CD14-positive monocyte (primary cell): ENCODE measurements around the gene PRELID3B. TPM values are rescaled to one million over a fixed set of nuclear protein-coding genes. Genes with fewer than 3 reads are reported as not detected.
"Not testable (repeated sequence)": the region's sequence is repeated elsewhere in the genome, so short reads cannot be mapped to it uniquely, and the experiment has no call there.

Experiments used
- DNase-seq, 3 donors: peaks; one replicate each; pipeline ENCODE4 v3.0.0-alpha.2; 2011 to 2022
- H2AFZ ChIP-seq: 2 replicates; pipeline ENCODE4 v1.6.0; 2012; ENCODE audit warnings: mild to moderate bottlenecking, low read depth, low read length, inconsistent platforms; ENCODE audit not compliant: insufficient read depth, poor library complexity, severe bottlenecking
- H3K27ac ChIP-seq, 2 donors: 1 replicate in 1 of 2; 2 replicates in 1 of 2; pipeline ENCODE4 v1.5.1; 2012 to 2013; ENCODE audit warnings: low read length in 2 of 2, control low read depth in 1 of 2, inconsistent platforms in 1 of 2, low read depth in 1 of 2, mild to moderate bottlenecking in 1 of 2
- H3K27me3 ChIP-seq, 2 donors: one replicate each; pipeline versions ENCODE4 v1.6.0 to v1.6.1; 2011 to 2013; ENCODE audit warnings: low read length in 2 of 2; ENCODE audit not compliant: control insufficient read depth in 2 of 2, insufficient read depth in 2 of 2
- H3K36me3 ChIP-seq, 2 donors: replicated peaks in 1 of 2; 1 replicate in 1 of 2; 2 replicates in 1 of 2; pipeline versions ENCODE4 v1.5.1 to v1.6.1; 2012 to 2013; ENCODE audit warnings: low read length in 2 of 2, control low read depth in 1 of 2, inconsistent platforms in 1 of 2, mild to moderate bottlenecking in 1 of 2; ENCODE audit not compliant: insufficient read depth in 2 of 2, control insufficient read depth in 1 of 2
- H3K4me1 ChIP-seq, 2 donors: 1 replicate in 1 of 2; 2 replicates in 1 of 2; pipeline versions ENCODE4 v1.5.1 to v1.6.1; 2012 to 2013; ENCODE audit warnings: low read length in 2 of 2, control low read depth in 1 of 2, inconsistent platforms in 1 of 2, mild to moderate bottlenecking in 1 of 2, moderate library complexity in 1 of 2; ENCODE audit not compliant: insufficient read depth in 2 of 2, control insufficient read depth in 1 of 2
- H3K4me2 ChIP-seq: replicated peaks from 2 replicates; pipeline ENCODE3; 2012; ENCODE audit warnings: low read length, moderate library complexity, mild to moderate bottlenecking; ENCODE audit not compliant: poor library complexity, severe bottlenecking; ENCODE audit errors: extremely low read depth
- H3K4me3 ChIP-seq, 3 experiments: fragments of 200-600 bp in 1 of 3; sonication (generic) in 1 of 3; replicated peaks in 1 of 3; 1 replicate in 2 of 3; 2 replicates in 1 of 3; pipeline ENCODE4 v1.5.1; 2011 to 2013; ENCODE audit warnings: low read length in 3 of 3, mild to moderate bottlenecking in 3 of 3, control low read depth in 2 of 3, low read depth in 2 of 3, inconsistent platforms in 1 of 3, moderate library complexity in 1 of 3
- H3K79me2 ChIP-seq: 2 replicates; pipeline ENCODE4 v1.6.0; 2012; ENCODE audit warnings: mild to moderate bottlenecking, control low read depth, inconsistent platforms, low read length, moderate library complexity; ENCODE audit not compliant: insufficient read depth
- H3K9ac ChIP-seq: 2 replicates; pipeline ENCODE4 v1.6.0; 2017; ENCODE audit warnings: low read length, mild to moderate bottlenecking; ENCODE audit not compliant: insufficient read depth, poor library complexity, severe bottlenecking
- H3K9me3 ChIP-seq, 2 donors: replicated peaks in 1 of 2; 1 replicate in 1 of 2; 2 replicates in 1 of 2; pipeline versions ENCODE4 v1.5.1 to v1.6.1; 2012 to 2013; ENCODE audit warnings: low read length in 2 of 2, control low read depth in 1 of 2; ENCODE audit not compliant: control insufficient read depth in 1 of 2, insufficient read depth in 1 of 2
- H4K20me1 ChIP-seq: 2 replicates; pipeline ENCODE4 v1.6.0; 2012; ENCODE audit warnings: mild to moderate bottlenecking, low read length, control low read depth, moderate library complexity; ENCODE audit not compliant: insufficient read depth
- H3K27ac Mint-ChIP-seq, 7 donors: one replicate each; pipeline ENCODE4 v1.8.0; 2020; ENCODE audit warnings: mild to moderate bottlenecking in 7 of 7, mixed read lengths in 7 of 7, moderate library complexity in 6 of 7, inconsistent platforms in 2 of 7
- H3K27me3 Mint-ChIP-seq, 3 donors: one replicate each; pipeline ENCODE4 v1.8.0; 2021 to 2022; ENCODE audit warnings: low read depth in 3 of 3, mild to moderate bottlenecking in 3 of 3, mixed read lengths in 3 of 3, moderate library complexity in 3 of 3, inconsistent platforms in 1 of 3
- H3K36me3 Mint-ChIP-seq, 2 donors: one replicate each; pipeline ENCODE4 v1.8.0; 2020; ENCODE audit warnings: mixed read lengths in 2 of 2, inconsistent platforms in 1 of 2, mild to moderate bottlenecking in 1 of 2
- H3K4me1 Mint-ChIP-seq: one replicate; pipeline ENCODE4 v1.8.0; 2020; ENCODE audit warnings: mild to moderate bottlenecking, mixed read lengths
- H3K4me3 Mint-ChIP-seq, 2 donors: one replicate each; pipeline ENCODE4 v1.8.0; 2020; ENCODE audit warnings: mild to moderate bottlenecking in 2 of 2, mixed read lengths in 2 of 2, moderate library complexity in 1 of 2
- H3K9me3 Mint-ChIP-seq, 7 donors: one replicate each; pipeline ENCODE4 v1.8.0; 2020 to 2022; ENCODE audit warnings: mixed read lengths in 7 of 7, mild to moderate bottlenecking in 6 of 7, moderate library complexity in 6 of 7, inconsistent platforms in 2 of 7
- CTCF ChIP-seq: fragments of 200-600 bp; IDR thresholded peaks from one replicate; pipeline ENCODE4 v1.8.0; 2022; ENCODE audit warnings: antibody characterized with exemption, mild to moderate bottlenecking
- WGBS: methylation state at CpG from one replicate; pipeline ENCODE4 v1.1.5; 2013; ENCODE audit warnings: missing lambda C conversion rate; ENCODE audit not compliant: insufficient coverage; 5-methylcytosine and 5-hydroxymethylcytosine counted together
- intact Hi-C, 2 donors: fragments of 100-400 bp; cut with micrococcal nuclease; formaldehyde crosslinking; loops; one replicate each; pipeline versions ENCODE4 v1.15.0 to v1.15.1; 2023
- polyA plus RNA-seq, 3 donors: library from polyadenylated mRNA; depleted of rRNA in 1 of 3; unstranded in 2 of 3; stranded (reverse) in 1 of 3; fragments of 300-500 nt in 2 of 3; fragments of >200 nt in 1 of 3; fragmentation: Illumina TruSeq in 2 of 3; gene quantifications; 1 replicate in 2 of 3; 2 replicates in 1 of 3; pipeline ENCODE4 v1.2.3, GENCODE V29; 2012 to 2021

Gene PRELID3B
- polyA plus RNA-seq, 3 donors: 16.9 to 21.0 (median 20.1) TPM

GRCh38 chr20:59013959-59014608 is 28.5 kb downstream of the PRELID3B start:
- H3K27me3 ChIP-seq: no peaks in the 10 kb centered on the region
- no peak overlapping the region for H2AFZ ChIP-seq
- no peak for DNase-seq
- Mint-ChIP-seq H3K4me3 (peak overlapping the region in 1 of 2 donors; percentile 23), H3K27ac (no peak overlapping the region), H3K9me3 (no peaks in the 10 kb centered on the region), H3K27me3 (peaks cover 8 to 23% (median 11%) of the 10 kb centered on the region in 3 donors), H3K4me1 (peaks cover 33% of the 10 kb centered on the region), H3K36me3 (peaks cover 25 to 36% of the 10 kb centered on the region in 2 donors)
- no peak overlapping the region for H3K9ac ChIP-seq
- 55% methylated on average over 11 of the region's 13 CpGs for WGBS
- no peaks in the 10 kb centered on the region for H3K9me3 ChIP-seq
- H3K4me1 ChIP-seq: peaks cover 12 to 20% of the 10 kb centered on the region in 2 donors
- H3K79me2 ChIP-seq: no peaks in the 10 kb centered on the region
- TF ChIP-seq CTCF: no peak
- H3K4me2 ChIP-seq: no peak overlapping the region
- peaks cover 11% of the 10 kb centered on the region for H4K20me1 ChIP-seq
- no peak overlapping the region for H3K4me3 ChIP-seq
- H3K36me3 ChIP-seq: peaks cover 0 to 5% of the 10 kb centered on the region in 2 donors
- intact Hi-C loops: no loop called here
- H3K27ac ChIP-seq: no peak overlapping the region

GRCh38 chr20:59013031-59013951 is 29.3 kb downstream of the PRELID3B start:
- H3K4me1 ChIP-seq: peaks cover 20 to 28% of the 10 kb centered on the region in 2 donors
- no peak overlapping the region for H3K27ac ChIP-seq
- 96% methylated on average over 11 of the region's 17 CpGs for WGBS
- H3K4me2 ChIP-seq: no peak overlapping the region
- no peak overlapping the region for H3K4me3 Mint-ChIP-seq
- H3K27me3 ChIP-seq: no peaks in the 10 kb centered on the region
- H3K9me3 ChIP-seq: no peaks in the 10 kb centered on the region
- peaks cover 4% of the 10 kb centered on the region for H4K20me1 ChIP-seq
- no peaks in the 10 kb centered on the region for H3K9me3 Mint-ChIP-seq
- H3K36me3 Mint-ChIP-seq: peaks cover 20 to 30% of the 10 kb centered on the region in 2 donors
- no peak for DNase-seq
- H2AFZ ChIP-seq: no peak overlapping the region
- peaks cover 37% of the 10 kb centered on the region for H3K4me1 Mint-ChIP-seq
- intact Hi-C loops: no loop called here
- H3K27ac Mint-ChIP-seq: peak overlapping the region in 1 of 7 donors; percentile 55
- TF ChIP-seq CTCF: no peak
- peaks cover 0 to 4% of the 10 kb centered on the region in 2 donors for H3K36me3 ChIP-seq
- no peaks in the 10 kb centered on the region for H3K79me2 ChIP-seq
- H3K27me3 Mint-ChIP-seq: peaks cover 8 to 23% (median 11%) of the 10 kb centered on the region in 3 donors
- no peak overlapping the region for H3K9ac ChIP-seq
- no peak overlapping the region for H3K4me3 ChIP-seq

GRCh38 chr20:59011874-59012157 is 30.8 kb downstream of the PRELID3B start:
- WGBS: 91% methylated on average over 2 of the region's 3 CpGs
- H2AFZ ChIP-seq, H3K4me2 ChIP-seq, DNase-seq, H3K27me3 ChIP-seq, H3K36me3 ChIP-seq, H3K4me3 Mint-ChIP-seq, H3K9me3 ChIP-seq, H3K27ac ChIP-seq, H3K9ac ChIP-seq, intact Hi-C loops, H3K9me3 Mint-ChIP-seq, H3K79me2 ChIP-seq, H4K20me1 ChIP-seq, H3K4me3 ChIP-seq: not testable (repeated sequence)
- H3K27ac Mint-ChIP-seq: peak overlapping the region in 1 of 7 donors; percentile 61
- H3K4me1 ChIP-seq: peaks cover 28 to 36% of the 10 kb centered on the region in 2 donors
- peaks cover 33% of the 10 kb centered on the region for H3K4me1 Mint-ChIP-seq
- H3K36me3 Mint-ChIP-seq: peaks cover 18 to 24% of the 10 kb centered on the region in 2 donors
- peaks cover 8 to 21% (median 11%) of the 10 kb centered on the region in 3 donors for H3K27me3 Mint-ChIP-seq
